Measurements from ENCODE around the gene BTBD3.

DNA sequence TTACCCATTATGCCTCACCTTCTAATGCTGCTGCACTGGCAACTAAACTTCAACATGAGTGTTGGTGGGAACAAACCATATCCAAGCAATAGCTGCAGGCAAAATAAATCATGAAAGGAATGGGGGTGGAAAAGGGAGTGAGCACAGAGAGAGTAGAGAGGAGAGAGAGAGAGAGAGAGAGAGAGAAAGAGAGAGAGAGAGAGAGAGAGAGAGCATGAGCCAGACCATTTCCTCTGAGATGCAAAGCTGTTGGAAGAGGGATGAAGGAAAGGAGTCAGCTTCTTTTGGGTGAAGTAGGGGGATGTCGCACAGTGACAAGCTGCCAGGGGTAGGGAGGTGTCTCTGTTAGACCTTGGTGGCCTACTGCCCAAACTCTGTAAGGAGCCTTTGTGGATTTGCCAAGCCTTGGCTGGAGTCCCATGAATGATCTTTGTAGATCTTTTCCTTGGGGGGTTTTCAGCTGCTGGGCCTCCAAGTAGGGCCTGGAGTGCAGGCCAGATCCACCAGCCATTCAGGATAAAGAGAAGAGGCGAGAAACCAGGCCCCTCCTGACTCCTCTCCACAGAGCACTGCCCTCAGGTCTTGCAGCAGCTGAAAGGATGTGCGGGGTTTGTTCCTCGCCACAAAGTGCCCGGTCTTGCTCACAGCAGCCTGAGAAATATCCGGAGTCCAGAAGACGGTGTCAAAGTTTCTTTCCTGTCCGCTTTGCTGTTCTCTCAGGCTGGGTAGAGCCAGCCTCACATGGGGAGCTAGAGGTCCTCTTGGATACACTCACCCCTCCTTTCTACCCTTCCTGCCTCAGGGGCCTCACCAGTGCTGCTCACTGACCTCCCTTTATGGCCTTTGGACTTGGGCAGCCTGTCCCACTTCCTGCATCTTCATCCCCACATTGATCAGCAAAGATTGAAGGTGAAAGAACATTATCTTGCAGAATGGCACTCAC is 17.8 kb downstream of the BTBD3 start:
- TF ChIP-seq POLR2A (IDR thresholded peaks at IDR 0.05): no peak
- TF ChIP-seq, protein P1, sequence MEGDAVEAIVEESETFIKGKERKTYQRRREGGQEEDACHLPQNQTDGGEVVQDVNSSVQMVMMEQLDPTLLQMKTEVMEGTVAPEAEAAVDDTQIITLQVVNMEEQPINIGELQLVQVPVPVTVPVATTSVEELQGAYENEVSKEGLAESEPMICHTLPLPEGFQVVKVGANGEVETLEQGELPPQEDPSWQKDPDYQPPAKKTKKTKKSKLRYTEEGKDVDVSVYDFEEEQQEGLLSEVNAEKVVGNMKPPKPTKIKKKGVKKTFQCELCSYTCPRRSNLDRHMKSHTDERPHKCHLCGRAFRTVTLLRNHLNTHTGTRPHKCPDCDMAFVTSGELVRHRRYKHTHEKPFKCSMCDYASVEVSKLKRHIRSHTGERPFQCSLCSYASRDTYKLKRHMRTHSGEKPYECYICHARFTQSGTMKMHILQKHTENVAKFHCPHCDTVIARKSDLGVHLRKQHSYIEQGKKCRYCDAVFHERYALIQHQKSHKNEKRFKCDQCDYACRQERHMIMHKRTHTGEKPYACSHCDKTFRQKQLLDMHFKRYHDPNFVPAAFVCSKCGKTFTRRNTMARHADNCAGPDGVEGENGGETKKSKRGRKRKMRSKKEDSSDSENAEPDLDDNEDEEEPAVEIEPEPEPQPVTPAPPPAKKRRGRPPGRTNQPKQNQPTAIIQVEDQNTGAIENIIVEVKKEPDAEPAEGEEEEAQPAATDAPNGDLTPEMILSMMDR (IDR thresholded peaks at IDR 0.05): no peak

Measured in testis (tissue), 2 donors.